Measurements from ENCODE around the gene DMXL2.
"Not testable (repeated sequence)": the region's sequence is repeated elsewhere in the genome, so short reads cannot be mapped to it uniquely, and the experiment has no call there.

The DMXL2 gene

DNA sequence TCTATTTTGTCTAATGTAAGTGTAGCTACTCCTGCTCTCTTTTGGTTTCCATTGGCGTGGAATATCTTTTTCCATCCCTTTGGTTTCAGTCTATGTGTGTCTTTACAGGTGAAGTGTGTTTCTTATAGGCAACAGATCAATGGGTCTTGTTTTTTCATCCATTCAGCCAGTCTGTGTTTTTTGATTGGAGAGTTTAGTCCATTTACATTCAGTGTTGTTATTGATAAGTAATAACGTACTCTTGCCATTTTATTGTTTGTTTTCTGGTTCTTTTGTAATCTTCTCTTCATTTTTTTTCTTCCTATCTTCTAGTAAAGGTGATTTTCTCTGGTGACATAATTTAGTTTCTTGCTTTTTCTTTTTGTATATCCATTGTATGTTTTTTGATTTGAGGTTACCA is 184.0 kb downstream of the DMXL2 start:
- TF ChIP-seq, protein P1, sequence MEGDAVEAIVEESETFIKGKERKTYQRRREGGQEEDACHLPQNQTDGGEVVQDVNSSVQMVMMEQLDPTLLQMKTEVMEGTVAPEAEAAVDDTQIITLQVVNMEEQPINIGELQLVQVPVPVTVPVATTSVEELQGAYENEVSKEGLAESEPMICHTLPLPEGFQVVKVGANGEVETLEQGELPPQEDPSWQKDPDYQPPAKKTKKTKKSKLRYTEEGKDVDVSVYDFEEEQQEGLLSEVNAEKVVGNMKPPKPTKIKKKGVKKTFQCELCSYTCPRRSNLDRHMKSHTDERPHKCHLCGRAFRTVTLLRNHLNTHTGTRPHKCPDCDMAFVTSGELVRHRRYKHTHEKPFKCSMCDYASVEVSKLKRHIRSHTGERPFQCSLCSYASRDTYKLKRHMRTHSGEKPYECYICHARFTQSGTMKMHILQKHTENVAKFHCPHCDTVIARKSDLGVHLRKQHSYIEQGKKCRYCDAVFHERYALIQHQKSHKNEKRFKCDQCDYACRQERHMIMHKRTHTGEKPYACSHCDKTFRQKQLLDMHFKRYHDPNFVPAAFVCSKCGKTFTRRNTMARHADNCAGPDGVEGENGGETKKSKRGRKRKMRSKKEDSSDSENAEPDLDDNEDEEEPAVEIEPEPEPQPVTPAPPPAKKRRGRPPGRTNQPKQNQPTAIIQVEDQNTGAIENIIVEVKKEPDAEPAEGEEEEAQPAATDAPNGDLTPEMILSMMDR (IDR thresholded peaks at IDR 0.05; ENCODE audit: borderline replicate concordance, control extremely low read depth, extremely low read depth, insufficient read depth, missing control alignments): no peak
- in situ Hi-C loops (cut with MboI; ENCODE audit: low sequenced_read_pairs, unreplicated experiment): no loop called here
- no peak for DNase-seq (ENCODE audit: low spot score)

DNA sequence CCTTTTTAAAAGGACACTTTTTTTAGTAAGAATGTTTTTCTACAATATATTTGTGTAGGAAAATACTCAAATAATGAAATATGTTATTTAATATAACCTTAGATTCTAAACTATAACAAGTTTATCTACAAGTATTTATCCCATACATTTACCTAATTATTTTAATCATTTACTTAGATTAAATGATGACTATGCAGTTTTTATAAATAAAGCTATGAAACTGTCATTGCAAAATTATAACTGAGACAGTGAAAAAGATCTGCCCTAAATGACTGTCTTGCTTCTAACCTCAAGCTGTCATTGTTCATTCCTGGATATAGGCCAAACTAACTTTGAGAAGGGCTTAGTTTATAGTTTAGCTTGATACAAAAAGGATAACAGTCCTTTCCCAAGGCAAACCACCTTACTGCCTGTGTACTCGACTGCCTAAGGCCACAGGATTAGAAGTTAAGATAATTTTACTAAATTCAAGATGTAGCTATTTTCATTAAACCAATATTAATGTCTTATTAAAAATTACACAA is 197.0 kb downstream of the DMXL2 start:
- in situ Hi-C loops (cut with MboI; ENCODE audit: low sequenced_read_pairs, unreplicated experiment): no loop called here
- DNase-seq (ENCODE audit: low spot score): no peak
- TF ChIP-seq, protein P1 (IDR thresholded peaks at IDR 0.05; ENCODE audit: borderline replicate concordance, control extremely low read depth, extremely low read depth, insufficient read depth, missing control alignments): no peak

DNA sequence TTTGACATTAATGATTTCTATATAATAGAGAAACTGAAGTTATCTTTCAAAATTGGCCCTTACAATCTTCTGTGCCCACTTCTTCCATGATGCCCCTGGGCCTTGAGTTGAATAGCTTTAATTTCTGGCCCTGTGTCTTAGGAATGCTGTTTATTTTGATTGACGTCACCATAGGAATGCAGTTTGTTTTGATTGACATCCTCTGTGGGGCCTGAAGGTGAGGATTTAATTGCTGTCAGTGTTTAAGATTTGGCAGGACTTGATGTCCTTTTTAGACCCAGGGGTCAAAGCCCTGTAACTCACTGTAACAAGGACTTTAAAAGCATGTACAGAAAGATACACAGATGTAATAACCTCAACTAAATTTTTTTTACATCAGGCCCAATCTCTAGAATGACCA is 197.8 kb downstream of the DMXL2 start:
- in situ Hi-C loops (cut with MboI; ENCODE audit: low sequenced_read_pairs, unreplicated experiment): no loop called here
- TF ChIP-seq, protein P1 (IDR thresholded peaks at IDR 0.05; ENCODE audit: borderline replicate concordance, control extremely low read depth, extremely low read depth, insufficient read depth, missing control alignments): no peak
- DNase-seq (ENCODE audit: low spot score): no peak

DNA sequence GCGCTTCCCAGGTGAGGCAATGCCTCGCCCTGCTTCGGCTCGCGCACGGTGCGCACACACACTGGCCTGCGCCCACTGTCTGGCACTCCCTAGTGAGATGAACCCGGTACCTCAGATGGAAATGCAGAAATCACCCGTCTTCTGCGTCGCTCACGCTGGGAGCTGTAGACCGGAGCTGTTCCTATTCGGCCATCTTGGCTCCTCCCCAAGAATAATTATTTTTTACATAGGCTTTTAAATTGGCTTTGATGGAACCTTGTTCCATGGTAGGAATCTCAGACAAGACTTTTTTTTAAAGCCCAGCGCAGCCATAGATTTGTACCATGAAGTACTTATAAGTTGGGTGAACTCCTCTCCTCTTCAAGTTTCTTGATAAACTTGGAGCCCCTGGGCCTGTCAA is 199.5 kb downstream of the DMXL2 start:
- DNase-seq (ENCODE audit: low spot score); in situ Hi-C loops (cut with MboI; ENCODE audit: low sequenced_read_pairs, unreplicated experiment): not testable (repeated sequence)

DNA sequence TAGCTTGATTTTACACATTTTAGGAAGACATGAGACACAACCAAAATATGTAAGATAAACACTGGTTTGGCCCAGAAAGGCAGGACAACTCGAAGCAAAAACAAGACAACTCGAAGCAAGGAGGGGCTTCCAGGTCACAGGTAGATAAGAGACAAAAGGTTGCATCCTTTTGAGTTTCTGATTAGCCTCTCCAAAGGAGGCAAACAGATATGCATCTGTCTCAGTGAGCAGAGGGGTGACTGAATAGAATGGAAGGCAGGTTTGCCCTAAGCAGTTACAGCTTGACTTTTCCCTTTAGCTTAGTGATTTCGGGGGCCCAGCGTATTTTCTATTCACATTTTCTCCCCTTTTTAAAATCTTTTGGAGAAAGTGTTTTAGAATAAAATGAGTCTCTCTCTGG is 206.4 kb downstream of the DMXL2 start:
- in situ Hi-C loops (cut with MboI; ENCODE audit: low sequenced_read_pairs, unreplicated experiment): no loop called here
- TF ChIP-seq, protein P1 (IDR thresholded peaks at IDR 0.05; ENCODE audit: borderline replicate concordance, control extremely low read depth, extremely low read depth, insufficient read depth, missing control alignments): no peak
- no peak for DNase-seq (ENCODE audit: low spot score)

DNA sequence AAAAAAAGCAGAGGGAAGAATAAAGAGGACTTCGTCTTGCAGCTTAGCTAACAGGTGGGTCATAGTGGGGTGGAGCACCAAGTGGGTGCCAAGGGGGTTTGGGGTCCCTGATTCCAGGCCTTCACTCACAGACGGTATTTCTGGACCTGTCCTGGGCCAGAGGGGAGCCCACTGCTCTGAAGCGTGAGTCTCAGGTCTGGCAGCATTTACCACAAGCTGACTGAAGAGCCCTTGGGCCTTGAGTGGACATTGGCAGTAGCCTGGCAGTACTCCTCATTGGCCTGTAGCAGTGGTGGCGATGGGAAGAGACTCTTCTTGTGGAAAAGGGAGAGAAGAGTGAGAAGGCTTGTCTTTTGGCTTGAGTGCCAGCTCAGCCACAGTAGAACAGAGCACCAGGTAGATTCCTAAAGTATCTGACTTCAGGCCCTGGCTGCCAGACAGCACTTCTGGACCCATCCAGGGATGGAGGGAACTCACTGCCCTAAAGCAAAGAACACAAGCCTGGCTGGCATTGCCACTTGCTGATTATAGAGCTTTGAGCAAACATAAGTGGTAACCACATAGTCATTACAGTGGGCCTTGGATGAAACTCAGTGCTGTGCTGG is 208.2 kb downstream of the DMXL2 start:
- in situ Hi-C loops (cut with MboI; ENCODE audit: low sequenced_read_pairs, unreplicated experiment): no loop called here
- no peak for DNase-seq (ENCODE audit: low spot score)
- TF ChIP-seq, protein P1 (IDR thresholded peaks at IDR 0.05; ENCODE audit: borderline replicate concordance, control extremely low read depth, extremely low read depth, insufficient read depth, missing control alignments): no peak

DNA sequence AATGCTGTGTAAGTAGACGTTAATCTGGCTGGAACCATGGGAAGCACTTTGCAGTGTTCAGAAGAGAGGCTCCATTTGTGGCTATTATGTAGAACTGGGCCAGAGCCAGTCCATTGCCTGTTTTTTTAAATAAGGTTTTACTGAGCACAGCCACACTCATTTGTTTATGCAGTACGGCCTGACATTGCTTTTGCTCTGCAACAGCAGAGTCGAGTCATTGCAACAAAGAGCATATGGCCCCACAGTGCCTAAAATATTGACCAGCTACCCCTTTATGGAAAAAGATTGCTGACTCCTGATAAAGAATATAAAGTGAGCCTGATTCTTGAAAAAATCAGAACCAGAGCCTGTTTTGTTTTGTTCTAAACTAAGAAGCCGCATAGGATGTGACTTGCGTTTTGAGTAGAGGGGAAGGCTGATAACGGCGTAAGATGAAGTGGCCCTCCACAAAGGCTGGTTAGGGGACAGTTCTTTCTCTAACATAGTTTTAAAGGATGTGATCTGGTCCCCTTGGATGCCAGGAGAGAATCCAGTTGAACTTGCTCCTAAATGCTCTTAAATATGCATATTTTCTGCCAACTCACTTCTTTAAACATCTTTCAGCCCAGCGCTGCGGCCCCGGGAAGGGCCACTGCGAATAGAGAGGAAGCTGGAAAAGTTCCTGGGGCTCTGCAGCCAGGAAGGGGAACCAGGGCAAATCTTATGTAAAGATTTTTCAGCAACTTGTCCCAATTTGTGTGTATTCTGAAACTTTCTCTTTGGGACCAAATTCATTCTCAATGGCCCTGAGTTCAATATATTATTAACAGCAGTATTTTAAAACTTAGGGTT is 216.7 kb downstream of the DMXL2 start:
- TF ChIP-seq, protein P1 (IDR thresholded peaks at IDR 0.05; ENCODE audit: borderline replicate concordance, control extremely low read depth, extremely low read depth, insufficient read depth, missing control alignments): no peak
- in situ Hi-C loops (cut with MboI; ENCODE audit: low sequenced_read_pairs, unreplicated experiment): no loop called here
- DNase-seq (ENCODE audit: low spot score): no peak
